Activated T-helper 9 cell treated with anti-CD3 and anti-CD28 coated beads, Interleukin-2, amount 50 U/mL, for 16 hours (primary cell): ENCODE measurements around the gene ACACA.

ENCODE experiments used
- DNase-seq: peaks from one replicate; pipeline ENCODE4 v3.0.0-alpha.2; 2020; ENCODE audit warnings: low read depth

ACACA gene

GRCh38 chr17:37134050-37134449 lies 272.6 kb downstream of the ACACA start:
- DNase-seq, result no peak

GRCh38 chr17:37133136-37133535 lies 273.5 kb downstream of the ACACA start:
- no peak for DNase-seq

GRCh38 chr17:37131669-37132611 lies 274.7 kb downstream of the ACACA start:
- DNase-seq, result no peak

GRCh38 chr17:37130984-37131446 lies 275.6 kb downstream of the ACACA start:
- no peak for DNase-seq

- no peak for DNase-seq
Measured at GRCh38 chr17:37124821-37125173, 281.8 kb downstream of the ACACA start.

- no peak for DNase-seq
Measured at GRCh38 chr17:37123941-37124820, 282.5 kb downstream of the ACACA start.

GRCh38 chr17:37123386-37123785 lies 283.2 kb downstream of the ACACA start:
- DNase-seq, result no peak

- no peak for DNase-seq
Measured at GRCh38 chr17:37121616-37122015, 285.0 kb downstream of the ACACA start.

GRCh38 chr17:37118366-37119137 lies 288.1 kb downstream of the ACACA start:
- DNase-seq, result no peak

- DNase-seq, result no peak
Measured at GRCh38 chr17:37117373-37118142, 289.1 kb downstream of the ACACA start.

GRCh38 chr17:37116671-37117185 lies 289.9 kb downstream of the ACACA start:
- DNase-seq, result no peak

GRCh38 chr17:37111329-37111728 lies 295.3 kb downstream of the ACACA start:
- no peak for DNase-seq

- DNase-seq, result no peak
Measured at GRCh38 chr17:37110746-37111145, 295.9 kb downstream of the ACACA start.

GRCh38 chr17:37109731-37110710 lies 296.6 kb downstream of the ACACA start:
- no peak for DNase-seq

GRCh38 chr17:37109106-37109505 lies 297.5 kb downstream of the ACACA start:
- DNase-seq, result no peak

- DNase-seq, result no peak
Measured at GRCh38 chr17:37107406-37108083, 299.1 kb downstream of the ACACA start.

GRCh38 chr17:37106049-37106448 lies 300.6 kb downstream of the ACACA start:
- DNase-seq, result no peak

GRCh38 chr17:37103231-37103630 lies 303.4 kb downstream of the ACACA start:
- DNase-seq, result no peak

GRCh38 chr17:37101306-37101705 lies 305.3 kb downstream of the ACACA start:
- no peak for DNase-seq
